GM12801 (cell line): ENCODE measurements around the gene DOK3.

ENCODE experiments used
- TF ChIP-seq, protein P1 (sequence below): IDR thresholded peaks from one replicate; pipeline ENCODE4 v1.5.1; 2011; ENCODE audit warnings: control low read depth; ENCODE audit not compliant: insufficient read length; ENCODE audit errors: extremely low read depth

DOK3 gene

GRCh38 chr5:177487144-177487543 lies 22.5 kb downstream of the DOK3 start:
- TF ChIP-seq, protein P1, sequence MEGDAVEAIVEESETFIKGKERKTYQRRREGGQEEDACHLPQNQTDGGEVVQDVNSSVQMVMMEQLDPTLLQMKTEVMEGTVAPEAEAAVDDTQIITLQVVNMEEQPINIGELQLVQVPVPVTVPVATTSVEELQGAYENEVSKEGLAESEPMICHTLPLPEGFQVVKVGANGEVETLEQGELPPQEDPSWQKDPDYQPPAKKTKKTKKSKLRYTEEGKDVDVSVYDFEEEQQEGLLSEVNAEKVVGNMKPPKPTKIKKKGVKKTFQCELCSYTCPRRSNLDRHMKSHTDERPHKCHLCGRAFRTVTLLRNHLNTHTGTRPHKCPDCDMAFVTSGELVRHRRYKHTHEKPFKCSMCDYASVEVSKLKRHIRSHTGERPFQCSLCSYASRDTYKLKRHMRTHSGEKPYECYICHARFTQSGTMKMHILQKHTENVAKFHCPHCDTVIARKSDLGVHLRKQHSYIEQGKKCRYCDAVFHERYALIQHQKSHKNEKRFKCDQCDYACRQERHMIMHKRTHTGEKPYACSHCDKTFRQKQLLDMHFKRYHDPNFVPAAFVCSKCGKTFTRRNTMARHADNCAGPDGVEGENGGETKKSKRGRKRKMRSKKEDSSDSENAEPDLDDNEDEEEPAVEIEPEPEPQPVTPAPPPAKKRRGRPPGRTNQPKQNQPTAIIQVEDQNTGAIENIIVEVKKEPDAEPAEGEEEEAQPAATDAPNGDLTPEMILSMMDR, result no peak

GRCh38 chr5:177486256-177486655 lies 23.4 kb downstream of the DOK3 start:
- TF ChIP-seq, protein P1, result no peak

DNA sequence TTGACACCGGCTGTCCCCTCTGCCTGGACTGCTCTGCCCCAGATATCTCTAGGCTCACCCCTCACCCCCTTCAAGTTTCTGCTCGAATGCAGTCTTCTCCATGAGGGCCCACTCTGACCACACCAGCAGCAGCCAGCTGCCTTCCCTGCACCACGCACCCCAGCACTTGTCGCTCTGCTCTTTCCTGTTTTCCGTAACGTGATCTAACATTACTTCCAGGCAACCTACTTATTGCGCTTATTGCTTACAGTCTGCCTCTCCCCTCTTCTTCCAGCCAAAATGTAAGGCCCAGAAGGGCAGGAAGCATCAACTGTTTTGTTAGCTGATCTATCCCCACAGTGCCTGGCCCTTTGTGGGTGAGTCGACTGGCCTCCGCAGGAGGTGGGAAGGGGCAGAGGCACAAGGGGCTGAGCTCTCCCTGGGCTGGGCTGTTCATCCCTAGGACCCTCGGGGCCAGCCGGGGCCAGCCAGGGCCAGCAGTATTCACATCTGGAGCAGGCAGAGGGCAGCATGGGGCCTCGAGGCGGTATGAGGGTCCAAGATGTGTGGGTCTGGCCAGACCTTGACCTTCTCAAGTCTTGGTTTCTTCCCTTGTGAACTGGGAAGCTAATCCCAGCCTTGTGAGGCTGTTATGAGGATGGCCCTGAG lies 24.6 kb downstream of the DOK3 start:
- TF ChIP-seq, protein P1, result no peak

- TF ChIP-seq, protein P1, result no peak
Measured at GRCh38 chr5:177483994-177484901, 25.4 kb downstream of the DOK3 start.

DNA sequence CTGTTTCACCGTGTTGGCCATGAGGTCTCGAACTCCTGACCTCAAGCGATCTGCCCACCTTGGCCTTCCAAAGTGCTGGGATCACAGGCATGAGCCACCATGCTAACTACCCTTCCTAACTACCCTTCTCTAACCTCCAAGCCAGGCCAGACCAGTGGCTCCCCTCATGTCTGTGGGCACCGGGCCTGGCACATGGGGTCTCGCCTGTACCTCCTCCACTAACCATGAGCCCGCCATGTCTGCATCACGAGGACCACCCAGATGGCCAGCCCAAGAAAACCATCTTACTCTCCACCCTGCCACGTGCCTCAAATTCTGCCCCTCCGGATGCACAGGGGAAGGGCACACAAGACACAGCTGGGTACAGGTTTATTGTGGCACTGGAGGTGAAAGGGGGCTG lies 26.6 kb downstream of the DOK3 start:
- TF ChIP-seq, protein P1, result no peak

GRCh38 chr5:177482359-177482795 lies 27.2 kb downstream of the DOK3 start:
- TF ChIP-seq, protein P1, result no peak

DNA sequence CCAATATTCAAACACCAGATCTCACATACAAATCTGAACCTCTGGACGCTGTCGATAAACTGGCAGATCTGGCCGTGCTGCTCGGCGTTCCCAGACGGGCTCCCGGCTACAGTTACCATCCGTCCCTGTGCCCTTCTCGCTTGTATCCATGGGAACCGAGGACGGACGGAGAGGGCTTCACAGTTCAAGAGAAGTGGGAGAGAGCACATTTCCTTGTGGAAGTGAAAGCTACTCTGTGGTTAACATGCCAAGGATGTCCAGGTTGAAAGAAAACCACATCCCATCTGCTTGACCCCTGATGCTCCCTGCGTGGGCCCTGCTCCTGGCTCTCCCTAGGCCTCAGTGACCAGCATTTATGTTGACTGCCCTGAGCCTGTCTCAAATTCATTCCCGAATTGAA lies 29.9 kb downstream of the DOK3 start:
- TF ChIP-seq, protein P1, result no peak
